ENCODE results near the gene IFFO2.

DNA sequence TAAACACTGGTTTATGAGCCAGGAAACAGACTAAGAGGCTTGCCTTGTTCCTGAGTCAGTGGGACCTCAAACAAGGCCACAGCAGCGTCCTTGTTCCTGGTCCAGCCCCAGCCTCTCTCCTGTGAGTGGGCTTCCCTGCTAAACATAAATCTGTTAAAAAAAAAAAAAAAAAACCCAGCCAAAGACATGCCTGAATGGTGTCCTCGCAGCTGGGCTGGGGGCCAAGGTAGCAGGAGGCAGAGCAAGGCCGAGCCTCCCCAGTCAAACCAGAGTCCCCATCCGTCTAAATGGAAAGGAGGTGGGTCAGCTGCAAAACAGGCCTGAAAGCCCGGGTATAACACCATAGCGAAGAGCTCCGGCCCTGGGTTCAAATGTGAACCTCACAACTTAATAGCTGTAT lies 18.1 kb upstream of the IFFO2 start:
- TF ChIP-seq POLR2A (IDR thresholded peaks at IDR 0.05; ENCODE audit: low read length) (no peak), GATA1 (IDR thresholded peaks at IDR 0.05; ENCODE audit: low read depth, low read length) (no peak)
